ENCODE results near the gene ST6GALNAC1.

DNA sequence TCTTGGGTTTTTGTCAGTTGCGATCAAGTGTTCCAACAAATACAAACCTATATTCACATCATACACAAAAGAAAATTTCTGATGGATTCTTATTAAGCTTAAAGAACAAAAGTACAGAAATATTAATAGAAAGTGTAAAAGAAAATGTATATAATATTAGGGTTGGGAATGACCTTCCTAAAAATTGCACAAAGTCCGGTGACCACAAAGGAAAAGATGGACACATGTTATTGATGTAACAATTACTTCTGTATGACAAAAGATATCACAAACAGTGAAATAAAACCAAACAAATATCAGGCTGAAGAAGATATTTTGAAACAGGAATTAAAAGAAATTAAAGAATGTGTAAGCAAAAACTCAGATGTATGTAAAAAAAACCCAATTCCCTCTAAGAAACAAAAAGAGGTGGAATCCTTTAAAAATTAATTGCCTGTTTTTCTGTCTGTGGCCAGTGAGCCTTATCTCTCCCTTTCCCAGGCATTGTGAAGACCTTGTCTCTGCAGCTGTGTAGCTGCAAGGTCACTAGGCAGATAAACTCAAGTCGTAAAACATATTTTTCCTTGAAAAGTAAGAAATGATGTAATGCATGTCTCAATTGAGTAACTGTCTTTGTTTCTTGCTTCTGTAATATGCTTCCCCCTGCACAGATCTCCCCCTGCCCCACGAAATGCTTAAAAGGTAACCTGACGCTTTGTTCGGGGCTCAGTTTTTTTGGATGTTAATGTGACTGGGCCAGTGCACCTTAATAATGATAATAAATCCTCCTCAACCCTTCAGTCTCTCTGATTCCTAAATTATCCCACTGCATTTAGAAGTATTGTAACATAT is 2.8 kb downstream of the ST6GALNAC1 start:
- TF ChIP-seq POLR2A (IDR thresholded peaks at IDR 0.05), result no peak
- TF ChIP-seq, protein P1, sequence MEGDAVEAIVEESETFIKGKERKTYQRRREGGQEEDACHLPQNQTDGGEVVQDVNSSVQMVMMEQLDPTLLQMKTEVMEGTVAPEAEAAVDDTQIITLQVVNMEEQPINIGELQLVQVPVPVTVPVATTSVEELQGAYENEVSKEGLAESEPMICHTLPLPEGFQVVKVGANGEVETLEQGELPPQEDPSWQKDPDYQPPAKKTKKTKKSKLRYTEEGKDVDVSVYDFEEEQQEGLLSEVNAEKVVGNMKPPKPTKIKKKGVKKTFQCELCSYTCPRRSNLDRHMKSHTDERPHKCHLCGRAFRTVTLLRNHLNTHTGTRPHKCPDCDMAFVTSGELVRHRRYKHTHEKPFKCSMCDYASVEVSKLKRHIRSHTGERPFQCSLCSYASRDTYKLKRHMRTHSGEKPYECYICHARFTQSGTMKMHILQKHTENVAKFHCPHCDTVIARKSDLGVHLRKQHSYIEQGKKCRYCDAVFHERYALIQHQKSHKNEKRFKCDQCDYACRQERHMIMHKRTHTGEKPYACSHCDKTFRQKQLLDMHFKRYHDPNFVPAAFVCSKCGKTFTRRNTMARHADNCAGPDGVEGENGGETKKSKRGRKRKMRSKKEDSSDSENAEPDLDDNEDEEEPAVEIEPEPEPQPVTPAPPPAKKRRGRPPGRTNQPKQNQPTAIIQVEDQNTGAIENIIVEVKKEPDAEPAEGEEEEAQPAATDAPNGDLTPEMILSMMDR (IDR thresholded peaks at IDR 0.05), result no peak

All from thyroid gland (tissue), 4 donors.